CD4-positive, CD25-positive, alpha-beta regulatory T cell (primary cell): ENCODE data around the gene IFI6. TPM values are rescaled to one million over a fixed set of nuclear protein-coding genes. Genes with fewer than 3 reads are reported as not detected.
"Not testable (repeated sequence)": the region's sequence is repeated elsewhere in the genome, so short reads cannot be mapped to it uniquely, and the experiment has no call there.

ENCODE experiments used
- ATAC-seq, 2 donors: fragments of 150-1000 bp; cut with Tn5 transposase; one replicate each; pipeline ENCODE4 v1.10.0; 2021; ENCODE audit warnings: low read depth in 2 of 2, moderate number of reproducible peaks in 2 of 2, moderate library complexity in 1 of 2
- DNase-seq, 3 donors: peaks; one replicate each; pipeline versions ENCODE4 v3.0.0 to v3.0.0-alpha.2; 2012 to 2022; ENCODE audit warnings: mixed read lengths in 1 of 3
- H3K27ac ChIP-seq: one replicate; pipeline ENCODE4 v1.7.0; 2013; ENCODE audit warnings: mild to moderate bottlenecking, low read length; ENCODE audit not compliant: insufficient read depth, poor library complexity, severe bottlenecking
- H3K27me3 ChIP-seq: one replicate; pipeline ENCODE4 v1.7.0; 2013; ENCODE audit warnings: low read length; ENCODE audit not compliant: control insufficient read depth, insufficient read depth
- H3K36me3 ChIP-seq: one replicate; pipeline ENCODE4 v1.7.0; 2013; ENCODE audit warnings: mild to moderate bottlenecking, low read length, moderate library complexity; ENCODE audit not compliant: control insufficient read depth, insufficient read depth
- H3K4me1 ChIP-seq: 2 replicates; pipeline ENCODE4 v1.7.0; 2013; ENCODE audit warnings: mild to moderate bottlenecking, low read length; ENCODE audit not compliant: insufficient read depth, control insufficient read depth, poor library complexity, severe bottlenecking
- H3K4me3 ChIP-seq: one replicate; pipeline ENCODE4 v1.7.0; 2013; ENCODE audit warnings: low read depth, mild to moderate bottlenecking, low read length, moderate library complexity
- H3K9me3 ChIP-seq, 2 experiments: 1 replicate in 1 of 2; 2 replicates in 1 of 2; pipeline ENCODE4 v1.7.0; 2013; ENCODE audit warnings: low read length in 2 of 2, mild to moderate bottlenecking in 1 of 2, moderate library complexity in 1 of 2; ENCODE audit not compliant: control insufficient read depth in 2 of 2
- H3K27ac Mint-ChIP-seq, 3 donors: one replicate each; pipeline ENCODE4 v1.8.0; 2020 to 2022; ENCODE audit warnings: mild to moderate bottlenecking in 3 of 3, mixed read lengths in 3 of 3, moderate library complexity in 2 of 3
- H3K27me3 Mint-ChIP-seq: one replicate; pipeline ENCODE4 v1.8.0; 2022; ENCODE audit warnings: mild to moderate bottlenecking, mixed read lengths
- H3K36me3 Mint-ChIP-seq: one replicate; pipeline ENCODE4 v1.8.0; 2020; ENCODE audit warnings: mixed read lengths
- H3K4me1 Mint-ChIP-seq, 4 donors: one replicate each; pipeline ENCODE4 v1.8.0; 2020 to 2022; ENCODE audit warnings: mixed read lengths in 4 of 4, mild to moderate bottlenecking in 1 of 4
- H3K4me3 Mint-ChIP-seq, 4 donors: one replicate each; pipeline ENCODE4 v1.8.0; 2020 to 2022; ENCODE audit warnings: mild to moderate bottlenecking in 4 of 4, mixed read lengths in 4 of 4, moderate library complexity in 3 of 4
- H3K9me3 Mint-ChIP-seq, 7 donors: one replicate each; pipeline ENCODE4 v1.8.0; 2020 to 2022; ENCODE audit warnings: mixed read lengths in 7 of 7, mild to moderate bottlenecking in 3 of 7, moderate library complexity in 2 of 7
- polyA plus RNA-seq, 4 donors: library from polyadenylated mRNA; unstranded; fragments of 300-500 nt; fragmentation: Illumina TruSeq; gene quantifications; one replicate each; pipeline ENCODE4 v1.2.3, GENCODE V29; 2021
- total RNA-seq: library from RNA; stranded (reverse); gene quantifications from one replicate; pipeline ENCODE4 v1.2.3, GENCODE V29; 2022

Gene IFI6
- total and polyA plus RNA-seq, 5 donors from 2014 or later = 49.7 to 199 (median 169) TPM

- no peaks in the 10 kb centered on the region for H3K27me3 ChIP-seq
- H3K9me3 ChIP-seq = no peaks in the 10 kb centered on the region
- no peaks in the 10 kb centered on the region for H3K36me3 ChIP-seq
- peaks cover 40% of the 10 kb centered on the region for H3K4me1 ChIP-seq
- no peak overlapping the region for H3K4me3 ChIP-seq
- Mint-ChIP-seq H3K4me3 (peak overlapping the region; percentile 19 to 88 (median 56)), H3K9me3 (no peaks in the 10 kb centered on the region), H3K4me1 (peaks cover 6 to 64% (median 35%) of the 10 kb centered on the region in 4 donors), H3K27ac (peak overlapping the region; percentile 86 to 89 (median 88)), H3K27me3 (no peaks in the 10 kb centered on the region), H3K36me3 (no peaks in the 10 kb centered on the region)
- no peak for DNase-seq
- H3K27ac ChIP-seq = no peak overlapping the region
- ATAC-seq = no peak
These were observed 41.0 kb downstream of the IFI6 start for GRCh38 chr1:27630859-27631491.

GRCh38 chr1:27628712-27629111 is 43.3 kb downstream of the IFI6 start:
- H3K27me3 ChIP-seq = no peaks in the 10 kb centered on the region
- no peak overlapping the region for H3K27ac ChIP-seq
- Mint-ChIP-seq H3K4me3 (no peak overlapping the region), H3K4me1 (peaks cover 6 to 53% (median 35%) of the 10 kb centered on the region in 4 donors), H3K36me3 (no peaks in the 10 kb centered on the region), H3K9me3 (no peaks in the 10 kb centered on the region), H3K27me3 (no peaks in the 10 kb centered on the region), H3K27ac (peak overlapping the region in 2 of 3 donors; percentile 62 to 82)
- H3K9me3 ChIP-seq = no peaks in the 10 kb centered on the region
- no peak for ATAC-seq
- H3K36me3 ChIP-seq = no peaks in the 10 kb centered on the region
- no peak for DNase-seq
- H3K4me3 ChIP-seq = no peak overlapping the region
- H3K4me1 ChIP-seq = peaks cover 36% of the 10 kb centered on the region

- H3K36me3 ChIP-seq, H3K36me3 Mint-ChIP-seq, H3K4me3 ChIP-seq, H3K9me3 ChIP-seq, H3K27me3 ChIP-seq, H3K4me3 Mint-ChIP-seq, DNase-seq, H3K27ac Mint-ChIP-seq, H3K27ac ChIP-seq, ATAC-seq, H3K9me3 Mint-ChIP-seq, H3K27me3 Mint-ChIP-seq: not testable (repeated sequence)
- peaks cover 33% of the 10 kb centered on the region for H3K4me1 ChIP-seq
- peaks cover 6 to 51% (median 28%) of the 10 kb centered on the region in 4 donors for H3K4me1 Mint-ChIP-seq
These were observed 44.3 kb downstream of the IFI6 start for GRCh38 chr1:27627733-27628132.

- Histone ChIP-seq H3K27me3 (no peaks in the 10 kb centered on the region), H3K4me3 (no peak overlapping the region), H3K4me1 (peaks cover 27% of the 10 kb centered on the region), H3K27ac (no peak overlapping the region), H3K9me3 (no peaks in the 10 kb centered on the region), H3K36me3 (no peaks in the 10 kb centered on the region)
- Mint-ChIP-seq H3K36me3 (no peaks in the 10 kb centered on the region), H3K27me3 (no peaks in the 10 kb centered on the region), H3K4me1 (peaks cover 6 to 44% (median 23%) of the 10 kb centered on the region in 4 donors), H3K9me3 (no peaks in the 10 kb centered on the region), H3K4me3 (no peak overlapping the region), H3K27ac (peak overlapping the region in 1 of 3 donors; percentile 50)
- DNase-seq = no peak
- ATAC-seq = no peak
These were observed 44.9 kb downstream of the IFI6 start for GRCh38 chr1:27627061-27627460.

- H3K27me3 ChIP-seq = no peaks in the 10 kb centered on the region
- H3K27me3 Mint-ChIP-seq = no peaks in the 10 kb centered on the region
- H3K4me3 ChIP-seq = no peak overlapping the region
- H3K4me1 Mint-ChIP-seq = peaks cover 6 to 36% (median 16%) of the 10 kb centered on the region in 4 donors
- H3K27ac ChIP-seq = no peak overlapping the region
- DNase-seq (no peak), ATAC-seq (no peak)
- H3K4me1 ChIP-seq = peaks cover 19% of the 10 kb centered on the region
- H3K4me3 Mint-ChIP-seq = no peak overlapping the region
- no peaks in the 10 kb centered on the region for H3K36me3 ChIP-seq
- H3K27ac Mint-ChIP-seq = no peak overlapping the region
- no peaks in the 10 kb centered on the region for H3K9me3 ChIP-seq
- H3K9me3 Mint-ChIP-seq = no peaks in the 10 kb centered on the region
- H3K36me3 Mint-ChIP-seq = no peaks in the 10 kb centered on the region
These were observed 45.7 kb downstream of the IFI6 start for GRCh38 chr1:27626031-27626935.

GRCh38 chr1:27624467-27625178 is 47.4 kb downstream of the IFI6 start:
- no peak overlapping the region for H3K27ac Mint-ChIP-seq
- H3K4me3 Mint-ChIP-seq = no peak overlapping the region
- peaks cover 6 to 27% (median 16%) of the 10 kb centered on the region in 4 donors for H3K4me1 Mint-ChIP-seq
- Histone ChIP-seq H3K27me3 (no peaks in the 10 kb centered on the region), H3K4me1 (peaks cover 15% of the 10 kb centered on the region), H3K9me3 (no peaks in the 10 kb centered on the region), H3K36me3 (no peaks in the 10 kb centered on the region), H3K4me3 (no peak overlapping the region), H3K27ac (no peak overlapping the region)
- DNase-seq = peak in 1 of 3 donors; percentile 23
- no peaks in the 10 kb centered on the region for H3K9me3 Mint-ChIP-seq
- H3K36me3 Mint-ChIP-seq = no peaks in the 10 kb centered on the region
- no peak for ATAC-seq
- no peaks in the 10 kb centered on the region for H3K27me3 Mint-ChIP-seq

- Mint-ChIP-seq H3K27ac (peak overlapping the region; percentile 15 to 81 (median 63)), H3K4me3 (no peak overlapping the region), H3K4me1 (peaks cover under 1 to 24% (median 12%) of the 10 kb centered on the region in 4 donors), H3K36me3 (no peaks in the 10 kb centered on the region), H3K9me3 (no peaks in the 10 kb centered on the region), H3K27me3 (no peaks in the 10 kb centered on the region)
- Histone ChIP-seq H3K27ac (no peak overlapping the region), H3K4me1 (peaks cover 20% of the 10 kb centered on the region), H3K9me3 (no peaks in the 10 kb centered on the region), H3K36me3 (no peaks in the 10 kb centered on the region), H3K4me3 (no peak overlapping the region), H3K27me3 (no peaks in the 10 kb centered on the region)
- DNase-seq = no peak
- ATAC-seq = no peak
These were observed 48.4 kb downstream of the IFI6 start for GRCh38 chr1:27623327-27624212.
